ENCODE measurements around the gene TEDC2. TPM values are rescaled to one million over a fixed set of nuclear protein-coding genes. Genes with fewer than 3 reads are reported as not detected.

Gene TEDC2
- total RNA-seq, 2 donors from 2014 or later = 0.70 to 0.85 TPM

GRCh38 chr16:2450535-2450934, 9.4 kb upstream of the TEDC2 start:
- H3K27ac Mint-ChIP-seq = no peak overlapping the region
- H3K36me3 Mint-ChIP-seq (ENCODE audit: low read depth) = no peaks in the 10 kb centered on the region
- H3K27me3 Mint-ChIP-seq = no peaks in the 10 kb centered on the region
- H3K9me3 ChIP-seq (ENCODE audit: control insufficient read depth, low read length, poor library complexity, severe bottlenecking) = no peaks in the 10 kb centered on the region
- ATAC-seq (no peak), DNase-seq (no peak)
- no peaks in the 10 kb centered on the region for H3K4me1 Mint-ChIP-seq
- H3K4me3 Mint-ChIP-seq = no peak overlapping the region

GRCh38 chr16:2450975-2451381, 8.9 kb upstream of the TEDC2 start:
- no peaks in the 10 kb centered on the region for H3K36me3 Mint-ChIP-seq (ENCODE audit: low read depth)
- ATAC-seq (no peak), DNase-seq (no peak)
- no peaks in the 10 kb centered on the region for H3K4me1 Mint-ChIP-seq
- no peak overlapping the region for H3K4me3 Mint-ChIP-seq
- H3K9me3 ChIP-seq (ENCODE audit: control insufficient read depth, low read length, poor library complexity, severe bottlenecking) = no peaks in the 10 kb centered on the region
- H3K27ac Mint-ChIP-seq = no peak overlapping the region
- H3K27me3 Mint-ChIP-seq = no peaks in the 10 kb centered on the region

GRCh38 chr16:2451851-2452320, 8.0 kb upstream of the TEDC2 start:
- Mint-ChIP-seq H3K4me1 (no peaks in the 10 kb centered on the region), H3K36me3 (ENCODE audit: low read depth) (no peaks in the 10 kb centered on the region), H3K4me3 (no peak overlapping the region), H3K27ac (no peak overlapping the region), H3K27me3 (no peaks in the 10 kb centered on the region)
- H3K9me3 ChIP-seq (ENCODE audit: control insufficient read depth, low read length, poor library complexity, severe bottlenecking) = no peaks in the 10 kb centered on the region
- DNase-seq = no peak
- ATAC-seq = no peak

GRCh38 chr16:2452650-2453049, 7.3 kb upstream of the TEDC2 start:
- DNase-seq (no peak), ATAC-seq (no peak)
- Mint-ChIP-seq H3K36me3 (ENCODE audit: low read depth) (no peaks in the 10 kb centered on the region), H3K27me3 (no peaks in the 10 kb centered on the region), H3K27ac (no peak overlapping the region), H3K4me3 (no peak overlapping the region), H3K4me1 (no peaks in the 10 kb centered on the region)
- no peaks in the 10 kb centered on the region for H3K9me3 ChIP-seq (ENCODE audit: control insufficient read depth, low read length, poor library complexity, severe bottlenecking)

- H3K27me3 Mint-ChIP-seq = no peaks in the 10 kb centered on the region
- H3K4me1 Mint-ChIP-seq = peaks cover 6% of the 10 kb centered on the region
- no peaks in the 10 kb centered on the region for H3K9me3 ChIP-seq (ENCODE audit: control insufficient read depth, low read length, poor library complexity, severe bottlenecking)
- no peaks in the 10 kb centered on the region for H3K36me3 Mint-ChIP-seq (ENCODE audit: low read depth)
- ATAC-seq = no peak
- no peak overlapping the region for H3K4me3 Mint-ChIP-seq
- no peak for DNase-seq
- H3K27ac Mint-ChIP-seq = no peak overlapping the region
Observed at GRCh38 chr16:2455081-2455845, 4.6 kb upstream of the TEDC2 start.

GRCh38 chr16:2456551-2457153, 3.3 kb upstream of the TEDC2 start:
- H3K36me3 Mint-ChIP-seq (ENCODE audit: low read depth) = no peaks in the 10 kb centered on the region
- no peak overlapping the region for H3K27ac Mint-ChIP-seq

GRCh38 chr16:2457267-2457666, 2.6 kb upstream of the TEDC2 start:
- H3K4me1 Mint-ChIP-seq = peaks cover 6% of the 10 kb centered on the region

More at GRCh38 chr16:2456551-2457153, 3.3 kb upstream of the TEDC2 start:
- no peaks in the 10 kb centered on the region for H3K9me3 ChIP-seq (ENCODE audit: control insufficient read depth, low read length, poor library complexity, severe bottlenecking)
- Mint-ChIP-seq H3K27me3 (no peaks in the 10 kb centered on the region), H3K4me3 (no peak overlapping the region), H3K4me1 (peaks cover 6% of the 10 kb centered on the region)
- DNase-seq = no peak
- ATAC-seq = no peak

GRCh38 chr16:2457946-2458345, 2.0 kb upstream of the TEDC2 start:
- Mint-ChIP-seq H3K4me3 (no peak overlapping the region), H3K4me1 (peaks cover 6% of the 10 kb centered on the region), H3K27ac (no peak overlapping the region), H3K27me3 (no peaks in the 10 kb centered on the region), H3K36me3 (ENCODE audit: low read depth) (no peaks in the 10 kb centered on the region)
- DNase-seq (no peak), ATAC-seq (no peak)
- no peaks in the 10 kb centered on the region for H3K9me3 ChIP-seq (ENCODE audit: control insufficient read depth, low read length, poor library complexity, severe bottlenecking)

More at GRCh38 chr16:2457267-2457666, 2.6 kb upstream of the TEDC2 start:
- Mint-ChIP-seq H3K4me3 (no peak overlapping the region), H3K36me3 (ENCODE audit: low read depth) (no peaks in the 10 kb centered on the region), H3K27me3 (no peaks in the 10 kb centered on the region), H3K27ac (no peak overlapping the region)
- no peaks in the 10 kb centered on the region for H3K9me3 ChIP-seq (ENCODE audit: control insufficient read depth, low read length, poor library complexity, severe bottlenecking)
- ATAC-seq = no peak
- no peak for DNase-seq

GRCh38 chr16:2458887-2459646, 842 bp upstream of the TEDC2 start:
- Mint-ChIP-seq H3K27me3 (no peaks in the 10 kb centered on the region), H3K4me1 (peaks cover 6% of the 10 kb centered on the region), H3K36me3 (ENCODE audit: low read depth) (no peaks in the 10 kb centered on the region), H3K27ac (peak overlapping the region; percentile 93), H3K4me3 (peak overlapping the region; percentile 95)
- DNase-seq = no peak
- no peak for ATAC-seq
- H3K9me3 ChIP-seq (ENCODE audit: control insufficient read depth, low read length, poor library complexity, severe bottlenecking) = no peaks in the 10 kb centered on the region

- no peaks in the 10 kb centered on the region for H3K27me3 Mint-ChIP-seq
- no peak overlapping the region for H3K4me3 Mint-ChIP-seq
- DNase-seq (no peak), ATAC-seq (no peak)
- H3K9me3 ChIP-seq (ENCODE audit: control insufficient read depth, low read length, poor library complexity, severe bottlenecking) = no peaks in the 10 kb centered on the region
- H3K36me3 Mint-ChIP-seq (ENCODE audit: low read depth) = no peaks in the 10 kb centered on the region
- peaks cover 6% of the 10 kb centered on the region for H3K4me1 Mint-ChIP-seq
- H3K27ac Mint-ChIP-seq = no peak overlapping the region
Observed at GRCh38 chr16:2460391-2460713, 443 bp downstream of the TEDC2 start.

- no peak for DNase-seq
- Mint-ChIP-seq H3K4me1 (peaks cover 6% of the 10 kb centered on the region), H3K36me3 (ENCODE audit: low read depth) (no peaks in the 10 kb centered on the region), H3K27me3 (no peaks in the 10 kb centered on the region), H3K4me3 (peak overlapping the region; percentile 50), H3K27ac (no peak overlapping the region)
- no peaks in the 10 kb centered on the region for H3K9me3 ChIP-seq (ENCODE audit: control insufficient read depth, low read length, poor library complexity, severe bottlenecking)
- no peak for ATAC-seq
Observed at GRCh38 chr16:2460916-2461315, 1.0 kb downstream of the TEDC2 start.

- no peaks in the 10 kb centered on the region for H3K36me3 Mint-ChIP-seq (ENCODE audit: low read depth)
- no peak for ATAC-seq
- no peak overlapping the region for H3K27ac Mint-ChIP-seq
- no peaks in the 10 kb centered on the region for H3K9me3 ChIP-seq (ENCODE audit: control insufficient read depth, low read length, poor library complexity, severe bottlenecking)
- H3K4me3 Mint-ChIP-seq = no peak overlapping the region
- DNase-seq = no peak
- H3K27me3 Mint-ChIP-seq = no peaks in the 10 kb centered on the region
- H3K4me1 Mint-ChIP-seq = peaks cover 6% of the 10 kb centered on the region
Observed at GRCh38 chr16:2462031-2462866, 2.3 kb downstream of the TEDC2 start.

- H3K4me3 Mint-ChIP-seq = no peak overlapping the region
- H3K36me3 Mint-ChIP-seq (ENCODE audit: low read depth) = no peaks in the 10 kb centered on the region
Observed at GRCh38 chr16:2464333-2464732, 4.4 kb downstream of the TEDC2 start.

More at GRCh38 chr16:2464333-2464732, 4.4 kb downstream of the TEDC2 start:
- DNase-seq = no peak
- Mint-ChIP-seq H3K27ac (no peak overlapping the region), H3K27me3 (no peaks in the 10 kb centered on the region), H3K4me1 (peaks cover 11% of the 10 kb centered on the region)
- no peaks in the 10 kb centered on the region for H3K9me3 ChIP-seq (ENCODE audit: control insufficient read depth, low read length, poor library complexity, severe bottlenecking)
- no peak for ATAC-seq
